ENCODE data around the gene ATP11C.
"Not testable (repeated sequence)": the region's sequence is repeated elsewhere in the genome, so short reads cannot be mapped to it uniquely, and the experiment has no call there.

Gene ATP11C

GRCh38 chrX:139924069-139924695, 8.7 kb downstream of the ATP11C start:
- no peak for DNase-seq (ENCODE audit: low read depth in 2 of 2)

GRCh38 chrX:139921142-139921541, 11.7 kb downstream of the ATP11C start:
- not testable (repeated sequence) for DNase-seq (ENCODE audit: low read depth in 2 of 2)

DNA sequence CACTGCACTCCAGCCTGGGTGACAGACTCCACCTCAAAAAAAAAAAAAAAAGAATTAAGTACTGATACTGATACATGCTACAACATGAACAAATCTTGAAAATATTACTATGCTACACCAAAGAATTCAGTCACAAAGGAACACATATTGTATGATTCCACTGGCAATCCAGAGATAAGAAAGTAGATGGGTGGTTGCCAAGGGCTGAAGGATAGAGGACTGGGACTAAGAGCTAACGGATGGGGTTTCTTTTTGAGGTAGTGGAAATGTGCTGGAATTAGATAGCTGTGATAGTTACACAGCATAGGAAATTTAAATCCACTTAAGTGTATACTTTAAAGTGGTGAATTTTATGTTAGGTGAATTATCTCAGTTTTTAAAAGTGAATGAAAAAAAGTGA, 12.5 kb downstream of the ATP11C start:
- no peak for DNase-seq (ENCODE audit: low read depth in 2 of 2)

GRCh38 chrX:139914421-139914820, 18.4 kb downstream of the ATP11C start:
- no peak for DNase-seq (ENCODE audit: low read depth in 2 of 2)

- DNase-seq (ENCODE audit: low read depth in 2 of 2), result no peak
These were observed 23.1 kb downstream of the ATP11C start for GRCh38 chrX:139909712-139910111.

DNA sequence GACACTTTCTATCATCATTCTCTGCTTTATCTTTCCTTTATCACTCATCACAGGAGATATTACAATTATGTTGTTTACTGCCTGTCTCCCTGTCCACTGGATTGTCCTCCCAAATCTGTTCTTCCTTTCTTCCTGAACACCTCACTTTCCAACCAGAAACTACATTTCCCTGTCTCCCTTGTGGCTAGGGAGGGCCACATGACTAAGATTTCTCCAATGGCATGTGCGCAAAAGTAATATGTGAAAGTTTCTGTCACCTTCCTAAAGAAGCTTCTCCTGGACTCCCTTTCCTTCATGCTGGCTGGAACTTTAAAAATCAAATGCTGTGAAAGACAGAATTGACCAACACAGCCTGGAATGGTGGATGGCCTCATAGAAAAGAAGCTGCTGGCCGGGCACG, 25.8 kb downstream of the ATP11C start:
- DNase-seq (ENCODE audit: low read depth in 2 of 2), result no peak

GRCh38 chrX:139905743-139906142, 27.1 kb downstream of the ATP11C start:
- DNase-seq (ENCODE audit: low read depth in 2 of 2), result no peak

DNA sequence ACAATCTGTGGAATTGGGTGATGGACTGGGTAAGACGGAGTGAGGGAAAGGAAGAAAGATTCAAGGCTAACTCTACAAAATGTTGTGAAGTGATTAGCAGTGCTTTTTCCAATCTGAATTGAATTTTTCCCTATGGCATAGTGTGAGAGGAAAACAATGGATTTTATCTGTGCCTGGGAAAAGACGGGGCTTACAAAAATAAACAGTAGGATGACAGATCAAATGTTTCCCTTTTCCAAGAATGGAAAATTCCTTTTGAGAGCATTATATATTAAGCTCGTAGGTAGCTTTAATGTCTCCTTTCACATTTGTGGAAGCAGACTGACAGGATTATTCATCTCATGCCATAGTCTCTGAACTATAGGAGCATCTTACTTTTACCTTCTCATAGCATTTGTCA, 27.8 kb downstream of the ATP11C start:
- no peak for DNase-seq (ENCODE audit: low read depth in 2 of 2)

- no peak for DNase-seq (ENCODE audit: low read depth in 2 of 2)
These were observed 29.6 kb downstream of the ATP11C start for GRCh38 chrX:139903210-139903609.

- no peak for DNase-seq (ENCODE audit: low read depth in 2 of 2)
These were observed 30.3 kb downstream of the ATP11C start for GRCh38 chrX:139902559-139902958.

DNA sequence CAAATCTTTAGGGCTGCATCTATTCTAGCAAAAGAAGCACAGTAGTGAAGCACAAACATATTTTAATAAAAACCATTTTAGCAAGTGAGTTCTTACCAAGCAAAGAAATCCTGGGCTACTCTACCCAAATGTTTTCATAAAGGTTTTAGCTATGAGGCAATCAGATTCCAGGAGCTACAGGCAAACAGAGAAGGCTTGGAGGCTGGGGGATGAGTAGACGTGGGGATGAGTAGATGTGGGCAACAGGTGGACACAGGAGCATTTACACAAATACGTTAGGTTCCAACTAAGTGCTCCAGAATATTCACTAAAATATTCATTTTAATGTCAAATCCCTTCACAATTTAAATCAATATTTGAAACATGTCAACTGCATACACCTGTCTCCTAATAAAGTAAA, 34.5 kb downstream of the ATP11C start:
- DNase-seq (ENCODE audit: low read depth in 2 of 2), result no peak

GRCh38 chrX:139892512-139892911, 40.3 kb downstream of the ATP11C start:
- DNase-seq (ENCODE audit: low read depth in 2 of 2), result no peak

GRCh38 chrX:139890991-139891700, 41.7 kb downstream of the ATP11C start:
- DNase-seq (ENCODE audit: low read depth in 2 of 2), result no peak

GRCh38 chrX:139889760-139890159, 43.1 kb downstream of the ATP11C start:
- DNase-seq (ENCODE audit: low read depth in 2 of 2), result no peak

DNA sequence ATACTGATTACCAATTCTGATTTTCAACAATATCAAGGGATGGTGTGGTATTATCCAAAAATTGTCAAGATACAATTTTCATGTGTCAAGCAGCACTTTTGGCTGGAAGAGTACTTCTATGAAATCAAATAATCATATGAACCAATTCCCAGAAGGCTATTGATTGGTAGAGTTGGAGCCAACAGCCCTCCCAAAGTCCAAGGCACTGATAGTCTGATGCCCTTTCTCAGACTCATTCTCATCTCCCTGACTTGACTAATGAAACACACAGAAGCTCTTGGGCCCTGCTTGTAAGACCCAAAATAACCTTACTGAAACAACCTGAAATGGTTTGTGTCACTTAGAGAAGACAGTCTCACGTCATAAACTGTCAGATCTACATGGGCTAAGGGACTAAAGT, 48.9 kb downstream of the ATP11C start:
- DNase-seq (ENCODE audit: low read depth in 2 of 2), result no peak

DNA sequence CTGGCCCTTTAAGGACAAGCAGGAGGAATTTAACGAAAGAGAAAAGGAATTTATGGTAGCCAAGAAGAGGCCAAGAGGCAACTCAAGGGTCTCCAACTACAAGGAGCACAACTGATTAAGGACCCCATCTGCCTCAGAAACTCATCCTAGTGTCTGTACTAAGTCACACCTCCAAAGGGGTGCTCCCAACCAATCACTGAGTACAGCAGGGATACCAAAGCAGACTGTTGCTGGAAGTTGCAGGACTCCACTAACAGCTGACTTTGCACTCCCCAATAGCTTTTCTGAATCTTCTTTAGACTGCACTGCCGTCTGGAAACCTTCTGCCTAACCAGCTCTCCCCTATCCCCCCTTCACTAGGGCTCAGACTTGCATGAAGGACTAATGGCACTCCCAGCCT, 50.6 kb downstream of the ATP11C start:
- no peak for DNase-seq (ENCODE audit: low read depth in 2 of 2)

DNA sequence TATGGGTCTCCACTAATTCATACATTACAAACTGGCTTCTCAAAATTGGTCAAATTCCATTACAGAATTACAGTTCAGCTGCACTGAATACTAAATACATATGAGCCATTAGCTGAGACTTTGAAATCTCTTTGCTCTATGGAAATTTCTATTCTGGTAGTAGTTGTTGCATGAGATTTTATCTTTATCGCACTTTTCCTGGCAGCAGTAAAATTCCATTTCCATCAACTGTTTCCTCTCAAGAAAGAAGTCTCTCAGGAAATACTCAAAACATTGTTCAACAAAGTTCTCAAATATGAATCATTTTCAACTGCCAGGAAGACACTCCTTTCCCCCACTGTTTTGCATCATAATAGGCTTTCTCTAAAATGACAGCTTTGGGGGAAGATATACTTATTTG, 51.3 kb downstream of the ATP11C start:
- no peak for DNase-seq (ENCODE audit: low read depth in 2 of 2)

- DNase-seq (ENCODE audit: low read depth in 2 of 2), result no peak
These were observed 51.7 kb downstream of the ATP11C start for GRCh38 chrX:139881130-139881529.

DNA sequence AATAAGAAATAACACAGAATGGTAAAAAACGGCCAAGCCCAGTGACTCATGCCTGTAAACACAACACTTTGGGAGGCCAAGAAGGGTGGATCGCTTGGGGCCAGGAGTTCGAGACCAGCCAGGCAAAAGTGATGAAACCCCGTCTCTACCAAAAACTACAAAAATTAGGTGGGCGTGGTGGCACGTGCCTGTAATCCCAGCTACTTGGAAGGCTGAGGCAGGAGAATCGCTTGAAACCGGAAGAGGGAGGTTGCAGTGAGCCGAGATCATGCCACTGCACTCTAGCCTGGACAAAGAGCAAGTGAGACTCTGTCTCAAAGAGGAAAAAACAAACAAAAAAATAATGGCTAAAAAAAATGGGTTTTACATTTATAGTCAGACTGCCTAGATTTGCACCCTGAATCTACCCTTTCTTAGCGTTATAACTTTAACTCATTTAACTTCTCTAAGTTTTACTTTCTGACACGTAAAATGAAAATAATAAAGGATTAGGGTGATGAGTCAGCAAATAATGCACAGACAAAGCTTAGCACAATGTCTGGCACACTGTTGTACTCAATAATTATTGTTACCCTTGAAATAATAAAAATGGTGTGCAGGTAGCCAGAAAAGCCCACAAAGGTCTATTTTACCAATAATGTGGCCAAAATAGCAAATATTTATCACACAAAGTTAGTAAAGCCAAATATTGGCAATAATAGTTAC, 55.0 kb downstream of the ATP11C start:
- DNase-seq (ENCODE audit: low read depth in 2 of 2), result no peak

- DNase-seq (ENCODE audit: low read depth in 2 of 2), result no peak
These were observed 57.0 kb downstream of the ATP11C start for GRCh38 chrX:139875841-139876240.

GRCh38 chrX:139869796-139870195, 63.1 kb downstream of the ATP11C start:
- DNase-seq (ENCODE audit: low read depth in 2 of 2), result no peak

- no peak for DNase-seq (ENCODE audit: low read depth in 2 of 2)
These were observed 68.2 kb downstream of the ATP11C start for GRCh38 chrX:139864640-139865039.

DNA sequence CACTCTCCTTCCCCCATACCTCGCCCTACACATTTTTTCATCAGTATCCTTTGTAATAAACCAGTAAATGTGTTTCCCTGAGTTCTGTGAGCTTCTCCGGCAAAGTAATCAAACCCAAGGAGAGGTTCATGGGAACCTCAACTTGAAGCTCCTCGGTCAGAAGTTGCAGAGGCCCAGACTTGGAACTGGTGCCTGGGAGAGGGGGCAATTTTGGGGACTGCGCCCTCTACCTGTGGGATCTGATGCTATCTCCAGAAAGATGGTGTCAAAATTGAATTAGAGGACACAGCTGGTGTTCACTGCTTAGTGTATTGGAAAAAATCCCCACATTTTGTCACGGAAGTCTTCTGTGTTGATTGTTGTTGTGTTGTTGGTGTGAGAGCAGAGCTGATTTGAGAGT, 70.6 kb downstream of the ATP11C start:
- DNase-seq (ENCODE audit: low read depth in 2 of 2), result no peak

Measured in stimulated activated CD4-positive, alpha-beta T cell treated with anti-CD3 and anti-CD28 coated beads, Interleukin-1b, Interleukin-23, amount 100 ng/mL, for 1 hour (primary cell).